ENCODE results near the gene ZNF385B. TPM values are rescaled to one million over a fixed set of nuclear protein-coding genes. Genes with fewer than 3 reads are reported as not detected.

ZNF385B gene
- total and polyA plus RNA-seq, 12 donors: 2.0 to 15.3 (median 8.4) TPM

DNA sequence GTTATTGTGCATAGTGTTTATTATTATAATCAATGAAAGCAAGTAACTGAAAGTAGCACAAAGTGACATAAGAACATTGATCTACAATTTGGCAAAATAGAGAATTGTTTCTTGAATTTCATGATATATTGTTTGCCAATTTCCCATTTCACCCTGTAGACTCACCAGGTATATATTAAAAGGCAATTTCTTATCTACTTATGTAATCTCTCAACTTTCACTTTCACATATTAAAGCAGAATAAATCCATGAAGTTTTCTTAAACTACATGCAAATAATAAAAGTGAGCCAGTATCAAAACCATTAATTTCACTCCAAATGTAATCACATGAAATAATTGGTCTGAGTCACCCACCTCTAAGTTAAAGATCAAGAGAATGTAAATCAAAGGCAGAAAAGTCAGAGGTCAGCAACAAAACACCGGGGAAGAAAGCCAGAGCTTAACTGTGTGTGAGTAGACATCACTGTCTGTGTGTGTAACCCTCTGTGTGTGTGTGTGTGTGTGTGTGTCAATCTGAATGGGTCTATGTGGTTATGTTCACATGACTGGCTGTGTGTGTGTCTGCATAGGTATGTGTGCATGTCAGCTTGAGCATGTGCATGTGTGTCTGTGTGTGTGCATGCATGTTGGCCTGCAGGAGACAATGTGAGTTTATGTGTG is 44.1 kb downstream of the ZNF385B start:
- no peaks in the 10 kb centered on the region for H3K36me3 ChIP-seq (replicated peaks in 1 of 2)
- intact Hi-C loops (cut with DNase I): no loop called here
- H3K4me1 ChIP-seq (replicated peaks in 1 of 2): no peaks in the 10 kb centered on the region
- WGBS, 4 donors: 6 to 30% (median 12%) methylated on average over 1 of the region's 1 CpG
- peak in 3 of 7 donors; percentile 9 to 32 (median 23) for DNase-seq
- H3K27me3 ChIP-seq: no peaks in the 10 kb centered on the region
- H3K9me3 ChIP-seq (replicated peaks in 1 of 3): no peaks in the 10 kb centered on the region
- peak overlapping the region in 1 of 4 donors; percentile 6 for H3K4me3 ChIP-seq
- no peak for TF ChIP-seq POLR2A (IDR thresholded peaks at IDR 0.05)
- TF ChIP-seq, protein P1, sequence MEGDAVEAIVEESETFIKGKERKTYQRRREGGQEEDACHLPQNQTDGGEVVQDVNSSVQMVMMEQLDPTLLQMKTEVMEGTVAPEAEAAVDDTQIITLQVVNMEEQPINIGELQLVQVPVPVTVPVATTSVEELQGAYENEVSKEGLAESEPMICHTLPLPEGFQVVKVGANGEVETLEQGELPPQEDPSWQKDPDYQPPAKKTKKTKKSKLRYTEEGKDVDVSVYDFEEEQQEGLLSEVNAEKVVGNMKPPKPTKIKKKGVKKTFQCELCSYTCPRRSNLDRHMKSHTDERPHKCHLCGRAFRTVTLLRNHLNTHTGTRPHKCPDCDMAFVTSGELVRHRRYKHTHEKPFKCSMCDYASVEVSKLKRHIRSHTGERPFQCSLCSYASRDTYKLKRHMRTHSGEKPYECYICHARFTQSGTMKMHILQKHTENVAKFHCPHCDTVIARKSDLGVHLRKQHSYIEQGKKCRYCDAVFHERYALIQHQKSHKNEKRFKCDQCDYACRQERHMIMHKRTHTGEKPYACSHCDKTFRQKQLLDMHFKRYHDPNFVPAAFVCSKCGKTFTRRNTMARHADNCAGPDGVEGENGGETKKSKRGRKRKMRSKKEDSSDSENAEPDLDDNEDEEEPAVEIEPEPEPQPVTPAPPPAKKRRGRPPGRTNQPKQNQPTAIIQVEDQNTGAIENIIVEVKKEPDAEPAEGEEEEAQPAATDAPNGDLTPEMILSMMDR (IDR thresholded peaks at IDR 0.05): no peak
- peak overlapping the region in 1 of 5 donors; percentile 40 for H3K27ac ChIP-seq

DNA sequence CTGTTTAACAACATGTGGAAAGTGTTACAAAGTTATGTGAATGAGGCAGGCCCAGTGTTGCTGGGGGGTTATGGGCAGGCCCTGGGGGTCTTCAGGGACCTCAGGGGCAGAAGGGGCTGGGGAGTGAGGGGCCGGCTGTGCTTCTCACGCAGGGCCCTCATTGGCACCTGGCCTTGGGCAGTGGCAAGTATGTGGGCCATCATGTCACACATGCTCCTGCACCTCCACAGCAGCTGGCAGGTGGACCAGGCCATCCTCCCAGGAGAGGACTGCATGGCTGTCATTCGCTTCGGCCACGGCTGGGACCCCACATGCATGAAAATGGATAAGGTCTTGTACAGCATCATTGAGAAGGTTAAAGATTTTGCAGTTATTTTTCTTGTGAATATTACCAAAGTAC is 47.4 kb downstream of the ZNF385B start:
- no peaks in the 10 kb centered on the region for H3K27me3 ChIP-seq
- no peak for TF ChIP-seq POLR2A (IDR thresholded peaks at IDR 0.05)
- WGBS, 4 donors: 92 to 98% (median 95%) methylated on average over 5 of the region's 5 CpGs
- no peak overlapping the region for H3K4me3 ChIP-seq
- H3K4me1 ChIP-seq (replicated peaks in 1 of 2): no peaks in the 10 kb centered on the region
- no peak for DNase-seq
- H3K9me3 ChIP-seq (replicated peaks in 1 of 3): no peaks in the 10 kb centered on the region
- no peak overlapping the region for H3K27ac ChIP-seq
- intact Hi-C loops (cut with DNase I): no loop called here
- H3K36me3 ChIP-seq (replicated peaks in 1 of 2): no peaks in the 10 kb centered on the region

DNA sequence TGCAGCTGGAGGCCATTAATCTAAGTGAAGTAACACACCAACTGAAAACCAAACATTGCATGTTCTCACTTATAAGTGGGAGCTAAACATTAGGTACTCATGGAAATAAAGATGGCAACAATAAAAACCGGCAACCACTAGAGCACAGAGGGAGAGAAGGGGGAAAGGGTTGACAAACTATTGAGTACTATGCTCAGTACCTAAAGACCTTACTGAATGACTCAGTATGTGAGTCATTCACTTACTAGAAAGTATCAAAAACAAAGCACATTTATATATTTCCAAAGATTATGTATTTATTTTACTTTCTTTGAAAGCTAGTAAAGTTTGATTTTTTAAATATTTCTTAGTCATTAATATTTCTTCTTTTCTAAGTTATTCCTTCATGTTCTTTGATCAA is 48.9 kb downstream of the ZNF385B start:
- Histone ChIP-seq H3K27ac (no peak overlapping the region), H3K36me3 (replicated peaks in 1 of 2) (no peaks in the 10 kb centered on the region), H3K4me3 (no peak overlapping the region), H3K27me3 (no peaks in the 10 kb centered on the region), H3K9me3 (replicated peaks in 1 of 3) (no peaks in the 10 kb centered on the region), H3K4me1 (replicated peaks in 1 of 2) (no peaks in the 10 kb centered on the region)
- WGBS, 4 donors: 83 to 100% (median 99%) methylated on average over 1 of the region's 1 CpG
- intact Hi-C loops (cut with DNase I): no loop called here
- TF ChIP-seq, protein P1 (IDR thresholded peaks at IDR 0.05): no peak
- no peak for TF ChIP-seq POLR2A (IDR thresholded peaks at IDR 0.05)
- DNase-seq: no peak

DNA sequence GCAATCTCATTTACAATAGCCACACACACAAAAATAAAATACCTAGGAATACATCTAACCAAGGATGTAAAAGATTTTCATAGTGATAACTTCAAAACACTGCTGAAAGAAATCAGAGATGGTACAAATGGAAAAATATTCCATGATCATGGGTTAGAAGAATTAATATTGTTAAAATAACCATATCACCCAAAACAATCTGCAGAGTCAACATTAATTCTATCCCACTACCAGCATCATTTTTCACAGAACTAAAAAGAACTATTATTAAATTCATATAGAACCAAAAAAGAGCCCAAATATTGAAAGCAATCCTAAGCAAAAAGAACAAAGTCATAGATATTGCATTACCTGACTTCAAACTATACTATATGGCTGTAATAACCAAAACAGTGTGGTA is 50.4 kb downstream of the ZNF385B start:
- DNase-seq: no peak
- intact Hi-C loops (cut with DNase I): no loop called here
- Histone ChIP-seq H3K36me3 (replicated peaks in 1 of 2) (no peaks in the 10 kb centered on the region), H3K9me3 (replicated peaks in 1 of 3) (no peaks in the 10 kb centered on the region), H3K4me1 (replicated peaks in 1 of 2) (no peaks in the 10 kb centered on the region), H3K27me3 (no peaks in the 10 kb centered on the region), H3K4me3 (no peak overlapping the region), H3K27ac (no peak overlapping the region)
- TF ChIP-seq, protein P1 (IDR thresholded peaks at IDR 0.05): no peak
- no peak for TF ChIP-seq POLR2A (IDR thresholded peaks at IDR 0.05)

DNA sequence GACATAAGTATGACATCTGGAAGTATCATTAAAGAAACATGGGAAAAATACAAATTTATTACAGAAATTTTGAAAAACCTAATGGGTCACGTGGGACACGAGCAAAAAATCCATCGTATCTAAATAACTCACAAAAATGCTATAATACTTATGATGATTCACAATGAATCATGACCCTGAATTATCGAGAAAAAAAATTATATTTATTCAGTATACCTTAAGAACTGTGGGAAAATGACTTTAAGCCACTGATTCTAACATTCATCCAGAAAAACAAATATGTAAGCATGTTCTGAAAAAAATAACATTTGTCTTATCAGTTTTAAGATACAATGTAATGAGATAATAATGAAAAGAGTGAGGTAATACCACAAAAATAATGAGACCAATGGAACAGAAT is 51.8 kb downstream of the ZNF385B start:
- WGBS, 4 donors: 65 to 80% (median 69%) methylated on average over 4 of the region's 4 CpGs
- Histone ChIP-seq H3K4me1 (replicated peaks in 1 of 2) (no peaks in the 10 kb centered on the region), H3K36me3 (replicated peaks in 1 of 2) (no peaks in the 10 kb centered on the region), H3K9me3 (replicated peaks in 1 of 3) (no peaks in the 10 kb centered on the region), H3K27me3 (no peaks in the 10 kb centered on the region), H3K4me3 (no peak overlapping the region), H3K27ac (no peak overlapping the region)
- no peak for DNase-seq
- TF ChIP-seq, protein P1 (IDR thresholded peaks at IDR 0.05): no peak
- TF ChIP-seq POLR2A (IDR thresholded peaks at IDR 0.05): no peak
- intact Hi-C loops (cut with DNase I): no loop called here

Measured in adrenal gland (tissue), 12 donors.